GM12891 (cell line): Measurements from ENCODE around the gene GOLGA8B.
"Not testable (repeated sequence)": the region's sequence is repeated elsewhere in the genome, so short reads cannot be mapped to it uniquely, and the experiment has no call there.

Experiments used
- PAX5 ChIP-seq: IDR thresholded peaks from 2 replicates; pipeline ENCODE4 v1.6.1; 2011; ENCODE audit warnings: low read length, moderate library complexity, mild to moderate bottlenecking; ENCODE audit not compliant: insufficient read depth, severe bottlenecking
- POLR2A ChIP-seq: IDR thresholded peaks from 2 replicates; pipeline ENCODE4 v1.6.1; 2011; ENCODE audit warnings: low read depth, low read length, control low read depth
- POLR2AphosphoS5 ChIP-seq: IDR thresholded peaks from 2 replicates; pipeline ENCODE4 v1.6.1; 2011; ENCODE audit warnings: low read depth, low read length, control low read depth

GRCh38 chr15:34633165-34633564, 49.7 kb upstream of the GOLGA8B start:
- not testable (repeated sequence) for TF ChIP-seq POLR2AphosphoS5, PAX5, POLR2A
